Dermis blood vessel endothelial cell (primary cell): ENCODE results near the gene PCDH15. TPM values are rescaled to one million over a fixed set of nuclear protein-coding genes. Genes with fewer than 3 reads are reported as not detected.

Experiments
- DNase-seq: peaks from one replicate; pipeline ENCODE4 v3.0.0; 2010
- total RNA-seq: library from RNA; depleted of rRNA; stranded (reverse); fragments of >200 nt; gene quantifications from 2 replicates; pipeline ENCODE4 v1.2.3, GENCODE V29; 2014

PCDH15 gene
- total RNA-seq, 1 donor from 2014 or later = not detected

DNA sequence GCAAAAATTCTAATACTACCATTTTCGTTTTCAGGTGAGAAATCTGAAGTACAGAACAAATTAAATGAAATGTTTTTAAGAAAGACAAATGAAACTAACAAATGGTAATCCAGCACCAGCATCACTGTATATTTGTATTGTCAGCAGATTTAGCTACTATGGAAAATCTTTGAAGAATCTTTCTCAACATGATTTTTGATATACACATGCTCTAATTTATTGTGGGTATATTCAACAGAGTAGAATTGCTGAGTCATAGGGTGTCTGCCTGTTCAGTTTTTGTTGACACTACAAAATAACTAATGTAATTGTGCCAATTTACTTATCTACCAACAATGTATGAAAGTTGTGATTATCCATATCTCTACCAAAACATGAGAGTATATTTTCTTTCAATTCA is 437.6 kb downstream of the PCDH15 start:
- DNase-seq = no peak

DNA sequence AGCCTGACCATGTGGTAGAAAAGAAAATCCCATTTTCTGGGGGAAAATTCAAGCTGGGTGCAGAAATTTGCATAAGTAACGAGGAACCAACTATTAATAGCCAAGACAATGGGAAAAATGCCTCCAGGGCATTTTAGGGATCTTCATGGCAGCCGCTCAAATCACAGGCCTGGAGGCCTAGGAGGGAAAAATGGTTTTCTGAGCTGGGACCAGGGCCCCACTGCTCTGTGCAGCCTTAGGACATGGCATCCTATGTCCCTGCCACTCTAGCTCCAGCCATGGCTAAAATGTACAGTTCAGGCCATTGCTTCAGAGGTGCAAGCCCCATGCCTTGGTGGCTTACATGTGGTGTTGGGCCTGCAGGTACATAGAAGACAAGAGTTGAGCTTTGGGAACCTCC is 459.0 kb downstream of the PCDH15 start:
- no peak for DNase-seq

DNA sequence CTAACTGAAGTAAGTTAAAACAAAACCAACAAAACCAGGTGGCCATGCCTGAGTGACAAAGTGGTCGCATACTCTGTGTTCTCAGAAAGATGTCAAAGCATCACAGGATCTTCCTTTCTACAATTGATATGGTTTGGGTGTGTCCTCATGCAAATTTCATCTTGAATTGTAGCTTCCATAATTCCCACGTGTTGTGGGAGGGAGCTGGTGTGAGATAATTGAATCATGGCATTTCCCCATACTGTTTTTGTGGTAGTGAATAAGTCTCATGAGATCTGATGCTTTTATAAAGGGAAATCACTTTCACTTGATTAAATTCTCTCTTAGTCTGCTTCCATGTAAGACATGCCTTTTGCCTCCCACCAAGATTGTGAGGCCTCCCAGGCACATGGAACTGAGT is 465.7 kb downstream of the PCDH15 start:
- no peak for DNase-seq

DNA sequence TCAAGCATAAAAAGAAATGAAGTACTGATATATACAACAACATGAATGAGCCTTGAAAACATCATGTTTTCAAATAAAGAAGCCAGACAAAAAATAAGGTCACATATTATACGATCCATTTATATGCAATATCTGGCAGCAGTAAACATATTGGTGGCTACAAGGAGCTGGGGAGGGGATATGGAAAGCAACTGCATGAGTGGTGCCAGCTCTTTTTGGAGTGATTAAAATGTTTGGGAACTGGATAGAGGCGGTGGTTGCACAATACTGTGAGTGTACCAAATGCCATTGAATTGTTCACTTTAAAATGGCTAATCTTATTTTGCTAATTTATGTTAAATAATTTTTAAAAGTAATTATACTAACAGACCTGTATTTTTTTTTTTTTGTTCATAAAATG is 481.7 kb downstream of the PCDH15 start:
- DNase-seq = no peak

DNA sequence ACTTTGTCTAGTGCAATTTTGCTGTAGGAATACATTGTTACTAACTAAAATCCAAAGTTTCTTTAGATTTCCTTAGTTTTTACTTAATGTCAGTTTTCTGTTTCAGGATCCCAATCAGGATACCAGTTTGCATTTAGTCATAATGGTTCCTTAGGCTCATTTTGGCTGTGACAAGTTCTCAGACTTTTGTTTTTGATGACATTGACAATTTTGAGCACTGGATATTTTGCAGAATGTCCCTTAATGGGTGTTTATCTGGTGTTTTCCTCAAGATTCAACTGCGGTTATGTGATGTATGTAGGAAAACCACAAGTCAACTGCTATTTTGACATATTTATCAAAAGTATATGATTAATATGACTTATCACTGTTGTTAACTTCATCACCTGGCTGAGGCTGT is 482.6 kb downstream of the PCDH15 start:
- no peak for DNase-seq

DNA sequence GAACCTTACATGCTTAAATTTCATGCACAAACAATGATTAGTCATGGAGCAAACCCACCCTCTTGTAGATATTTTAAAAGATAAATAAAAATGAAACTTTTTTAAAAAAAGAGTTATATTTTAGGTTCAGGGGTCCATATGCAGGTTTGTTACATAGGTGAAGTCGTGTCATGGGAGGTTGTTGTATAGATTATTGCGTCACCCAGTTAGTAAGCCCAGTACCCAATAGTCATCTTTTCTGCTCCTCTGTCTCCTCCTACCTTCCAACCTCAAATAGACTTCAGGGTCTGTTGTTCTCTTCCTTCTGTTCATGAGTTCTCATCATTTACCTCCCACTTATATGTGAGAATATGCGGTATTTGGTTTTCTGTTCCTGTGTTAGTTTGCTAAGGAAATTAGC is 486.6 kb downstream of the PCDH15 start:
- no peak for DNase-seq

DNA sequence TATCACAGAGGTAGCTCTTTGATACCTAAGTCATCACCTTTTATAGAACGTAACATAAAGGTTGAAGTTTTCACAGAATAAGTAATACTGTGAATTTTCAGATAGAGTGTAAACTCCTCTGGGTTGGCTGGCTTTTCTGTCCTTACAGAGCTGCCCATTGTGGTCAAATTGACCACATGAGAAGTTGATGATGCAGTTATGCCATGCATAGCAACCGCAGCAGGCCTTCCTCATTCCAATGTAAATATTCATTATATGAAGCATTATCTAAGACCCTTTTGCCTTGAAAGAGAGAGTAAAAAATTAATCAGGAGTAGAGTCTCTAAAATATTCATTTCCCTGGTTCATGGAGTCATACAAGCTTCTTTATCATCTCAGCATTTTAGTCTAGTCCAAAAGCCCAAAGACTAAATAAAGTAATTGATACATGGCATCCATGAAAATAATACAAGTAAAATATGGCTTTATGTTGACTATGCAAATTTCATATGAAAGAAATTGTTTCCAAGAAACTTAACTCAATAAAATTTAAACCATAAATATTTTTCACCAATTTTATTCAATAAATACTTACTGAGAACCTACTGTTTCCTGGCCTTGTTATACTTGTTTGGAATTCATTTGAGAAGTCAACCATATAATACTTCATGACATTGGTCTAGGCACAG is 516.4 kb downstream of the PCDH15 start:
- no peak for DNase-seq

DNA sequence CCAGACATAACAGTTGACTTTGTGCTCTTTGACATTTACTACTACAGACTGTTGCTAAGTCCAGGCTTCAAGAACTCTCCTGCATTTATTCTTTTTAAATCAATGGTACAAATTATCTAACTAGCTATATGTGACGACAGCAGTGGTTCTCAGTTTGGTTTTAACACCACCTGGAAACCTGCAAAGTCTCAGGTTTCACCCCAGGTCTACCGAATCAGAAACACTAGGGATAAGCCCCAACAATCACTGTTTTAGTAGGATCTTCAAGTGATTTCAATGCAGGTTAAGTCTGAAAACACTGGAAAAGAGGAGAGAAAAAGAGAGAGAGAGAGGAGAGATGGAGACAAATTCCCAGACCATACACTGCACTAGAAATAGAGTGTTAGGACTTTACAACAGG is 519.0 kb downstream of the PCDH15 start:
- no peak for DNase-seq

DNA sequence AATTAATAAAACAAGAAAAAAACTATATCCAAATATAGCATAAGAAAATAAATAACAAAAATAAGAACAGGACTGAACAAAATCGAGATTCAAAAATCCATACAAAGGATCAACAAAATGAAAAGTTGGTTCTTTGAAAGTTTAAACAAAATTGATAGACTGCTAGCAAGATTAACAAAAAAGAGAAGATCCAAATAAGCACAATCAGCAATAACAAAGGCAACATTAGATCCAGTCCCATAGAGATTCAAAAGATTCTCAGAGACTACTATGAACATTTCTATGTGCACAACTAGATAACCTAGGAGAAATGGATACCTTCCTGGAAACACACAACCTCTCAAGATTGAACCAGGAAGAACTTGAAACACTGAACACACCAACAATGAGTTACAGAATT is 534.6 kb downstream of the PCDH15 start:
- DNase-seq = no peak

DNA sequence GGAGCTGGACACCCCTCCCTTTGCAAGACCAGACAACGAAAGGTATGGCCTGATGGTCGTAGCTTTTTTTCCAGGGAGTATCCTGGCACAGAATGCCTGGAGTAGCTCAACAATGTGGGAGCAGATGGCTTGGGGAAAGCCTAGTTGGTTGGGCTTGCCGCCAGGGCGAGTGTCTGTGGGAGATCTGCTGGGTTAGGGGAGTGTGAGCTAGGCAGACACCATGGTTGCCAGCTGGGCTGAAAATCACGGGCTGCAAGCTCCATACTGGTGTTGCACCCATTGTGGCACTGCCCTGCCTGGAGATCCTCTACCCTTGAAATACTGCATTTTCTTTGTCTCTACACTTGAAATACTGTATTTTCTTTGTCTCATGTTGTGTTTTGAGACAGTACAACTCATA is 538.3 kb downstream of the PCDH15 start:
- no peak for DNase-seq

DNA sequence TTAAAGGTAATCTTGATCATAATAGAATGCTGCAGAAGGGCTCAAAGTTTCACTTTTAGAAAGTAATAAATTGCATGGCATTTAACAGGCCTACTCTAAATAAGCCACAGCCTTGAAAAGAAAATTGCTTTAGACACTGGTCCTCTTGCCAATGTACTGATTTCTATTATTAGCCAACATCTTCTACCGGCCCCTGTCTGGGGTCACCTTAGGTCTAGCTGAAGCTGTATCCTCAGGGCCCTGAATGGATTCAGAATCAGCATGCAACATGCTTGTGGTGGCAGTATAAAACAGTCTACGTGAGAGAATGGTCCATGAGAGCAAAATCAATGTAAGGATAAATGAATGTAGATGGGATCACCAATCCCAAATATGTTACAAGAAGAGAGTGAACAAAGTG is 541.9 kb downstream of the PCDH15 start:
- DNase-seq = no peak

DNA sequence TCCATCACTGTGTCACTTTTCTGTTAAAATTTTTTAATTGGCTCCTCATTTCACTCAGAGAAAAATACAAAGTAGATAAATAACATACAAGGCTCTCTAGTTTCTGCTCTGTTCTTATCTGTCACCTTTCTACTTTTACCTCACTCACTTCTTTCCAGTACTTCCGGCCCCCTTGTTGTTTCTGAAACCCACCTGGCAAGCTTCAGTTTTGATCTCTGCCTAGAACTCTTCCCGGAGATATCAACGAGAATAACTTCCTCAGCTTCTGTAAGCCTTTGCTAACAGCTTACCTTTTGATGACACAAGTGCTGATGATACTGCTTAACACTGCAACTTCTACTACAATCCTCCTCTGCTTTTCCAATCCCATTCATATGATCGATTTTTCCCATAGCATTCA is 566.2 kb downstream of the PCDH15 start:
- no peak for DNase-seq

DNA sequence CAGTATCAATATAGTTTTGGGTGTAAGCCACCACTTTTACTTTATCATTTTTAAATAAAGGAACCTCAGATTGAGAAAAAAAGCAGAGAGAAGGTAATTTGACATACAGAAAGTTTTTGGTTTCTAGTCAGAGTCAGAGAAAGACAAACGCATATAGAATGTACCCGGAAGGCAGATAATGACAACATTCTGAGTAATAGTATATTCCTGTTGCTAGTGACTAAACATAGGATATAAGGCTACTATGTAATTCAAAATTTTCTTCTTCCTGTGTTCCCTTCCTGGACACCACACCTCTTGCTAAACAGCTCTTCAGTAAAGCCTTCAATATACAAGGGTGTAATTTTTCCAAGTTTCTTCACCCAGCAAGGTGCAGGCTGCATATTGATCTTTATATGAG is 597.6 kb downstream of the PCDH15 start:
- DNase-seq = no peak

DNA sequence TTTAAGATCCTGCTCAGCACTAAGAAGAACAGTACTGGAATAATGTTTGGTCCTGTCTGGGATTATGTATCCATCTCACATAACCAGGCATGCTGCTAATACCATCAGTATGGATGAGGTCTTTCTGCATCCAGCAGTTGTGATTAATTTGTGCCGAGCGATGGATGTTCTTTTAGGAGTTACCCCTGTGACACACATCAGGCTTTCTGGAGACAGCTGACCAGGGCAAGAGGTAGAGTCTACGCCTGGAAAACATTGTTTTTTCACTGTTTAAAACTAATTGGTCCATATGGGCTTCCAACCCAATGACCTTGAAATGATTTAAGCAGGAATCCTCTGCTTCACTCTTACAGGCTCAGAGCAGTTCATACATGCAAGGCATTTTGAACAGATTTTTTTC is 603.0 kb downstream of the PCDH15 start:
- DNase-seq = no peak

DNA sequence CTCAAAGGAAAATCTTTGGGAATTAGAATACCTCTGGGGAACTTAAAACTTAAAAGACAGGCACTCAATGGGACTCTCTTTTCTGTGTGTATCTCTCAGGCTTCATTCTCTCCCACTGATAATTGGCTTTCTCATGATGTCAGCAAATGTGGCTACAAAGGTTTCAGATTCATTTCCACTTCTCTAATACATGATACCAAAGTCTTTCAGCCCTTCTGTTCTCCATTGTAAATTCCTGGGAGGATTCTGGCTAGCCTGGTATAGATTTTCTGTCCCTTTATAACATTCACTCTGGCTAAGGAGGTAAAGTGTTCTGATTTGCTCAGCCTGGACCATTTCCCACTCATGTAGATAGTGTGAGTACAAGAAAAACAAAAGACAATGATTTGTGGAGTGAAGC is 606.2 kb downstream of the PCDH15 start:
- DNase-seq = no peak

DNA sequence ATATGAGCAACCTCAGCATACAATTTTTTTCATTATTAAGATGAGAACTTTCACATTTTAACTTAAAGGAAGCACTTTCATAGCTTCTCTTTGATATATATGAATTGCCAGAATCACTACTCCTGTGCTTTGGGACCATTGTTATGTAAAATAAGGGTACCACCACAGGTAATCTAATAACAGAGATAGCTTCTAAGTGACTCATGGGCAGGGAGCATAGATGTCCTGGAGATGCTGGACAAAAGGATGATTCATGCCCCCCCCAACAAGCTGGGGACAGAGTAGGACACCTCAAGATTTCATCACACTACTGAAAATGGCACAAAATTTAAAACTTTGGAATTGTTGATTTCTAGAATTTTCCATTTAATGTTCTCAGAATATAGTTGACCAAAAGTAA is 641.1 kb downstream of the PCDH15 start:
- no peak for DNase-seq

DNA sequence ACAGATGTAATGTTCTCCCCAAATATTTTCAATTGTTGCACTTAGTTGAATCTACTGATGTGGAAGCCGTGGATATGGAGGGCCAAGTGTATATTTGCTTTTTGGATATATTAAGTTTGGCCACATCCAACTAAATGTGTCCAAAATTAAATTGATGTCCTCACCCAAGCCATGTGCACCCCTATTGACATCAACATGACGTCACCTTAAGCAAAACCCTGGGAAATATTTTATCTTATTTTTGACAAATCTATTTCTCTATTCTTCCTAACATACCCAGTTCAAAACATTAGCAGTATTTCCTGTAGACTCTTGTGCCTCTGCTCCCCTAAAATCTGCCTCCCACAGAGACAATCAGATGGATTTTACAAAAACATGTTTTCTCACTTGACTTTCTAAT is 652.5 kb downstream of the PCDH15 start:
- no peak for DNase-seq

DNA sequence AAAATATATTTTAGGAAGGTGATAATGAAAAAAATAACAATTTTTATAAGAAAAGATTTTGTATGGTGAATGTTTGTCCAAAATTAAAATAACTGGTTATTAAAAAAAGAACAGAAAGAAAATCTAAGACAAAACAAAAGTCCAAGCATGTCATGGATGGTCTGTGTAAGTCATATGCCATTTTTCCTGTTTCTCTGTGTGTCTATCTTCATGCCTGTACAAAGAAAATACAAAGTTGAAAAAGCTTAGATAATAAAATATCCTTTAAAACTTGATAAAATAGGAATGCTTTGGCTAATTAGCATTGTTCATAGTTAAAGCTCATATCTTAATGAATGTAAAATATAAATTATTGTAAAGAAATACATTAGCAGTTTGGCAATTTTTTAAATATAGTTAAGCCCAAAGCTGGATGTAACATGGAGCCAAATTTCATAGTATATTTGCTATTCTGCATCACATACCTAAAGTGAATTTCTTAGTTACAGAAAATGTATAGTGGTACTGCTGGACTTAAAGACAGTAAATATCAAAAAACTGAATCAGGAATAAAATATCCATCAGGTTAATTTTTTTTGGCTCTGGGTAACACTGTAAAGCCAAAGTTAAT is 661.1 kb downstream of the PCDH15 start:
- no peak for DNase-seq

DNA sequence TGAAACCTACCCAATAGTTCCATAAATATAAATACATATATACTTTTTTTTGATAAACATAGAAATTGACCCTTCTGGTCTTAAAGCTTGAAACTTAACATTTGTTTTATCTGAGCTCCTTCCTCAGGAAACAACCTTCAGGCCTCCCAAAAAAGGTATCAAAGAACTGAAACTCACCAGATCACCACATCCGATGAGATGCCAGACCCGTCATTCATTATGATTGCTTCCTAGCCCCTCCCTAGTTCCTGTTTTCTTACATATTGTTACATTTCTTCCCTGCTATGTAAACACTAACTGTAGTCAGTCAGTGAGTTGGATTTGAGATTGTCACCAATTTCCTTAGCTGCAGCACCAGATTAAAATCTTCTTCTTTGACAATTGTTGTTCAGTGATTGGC is 663.6 kb downstream of the PCDH15 start:
- DNase-seq = no peak

DNA sequence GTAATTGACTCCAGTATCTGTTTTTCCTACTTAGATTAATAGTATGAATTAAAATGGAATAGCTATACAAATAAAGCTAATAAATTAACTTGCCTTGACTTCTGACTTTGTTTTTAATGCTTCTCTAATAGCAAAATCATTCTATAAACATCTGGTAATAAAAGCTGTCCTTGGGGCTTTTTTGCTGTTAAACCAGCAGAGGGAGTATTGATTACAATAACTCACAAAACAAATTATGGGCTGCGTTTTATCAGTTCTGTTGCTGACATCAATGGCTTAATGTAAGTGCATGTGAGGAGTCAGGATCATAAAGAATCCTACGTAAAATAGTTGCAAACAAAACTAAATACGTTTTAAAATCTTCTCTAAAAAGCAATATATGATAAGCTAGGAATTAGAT is 667.8 kb downstream of the PCDH15 start:
- no peak for DNase-seq

DNA sequence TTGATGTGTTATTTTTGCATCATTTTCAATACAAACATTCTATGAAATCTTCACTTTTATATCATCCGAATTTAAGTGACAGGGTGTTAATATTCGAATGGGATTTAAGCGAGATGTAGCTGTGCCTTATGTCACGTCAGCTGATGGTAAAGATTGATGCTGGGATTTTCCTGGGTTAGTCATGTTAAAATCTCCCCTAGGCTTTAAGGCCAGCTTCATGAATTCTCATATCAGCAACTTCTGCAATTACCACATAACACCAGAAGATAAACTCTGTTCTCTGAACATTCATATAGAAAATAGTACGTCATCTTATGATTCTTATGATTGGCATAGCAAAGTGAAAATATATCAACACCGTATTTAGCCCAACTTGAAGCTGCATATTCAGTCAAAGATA is 669.2 kb downstream of the PCDH15 start:
- DNase-seq = no peak

DNA sequence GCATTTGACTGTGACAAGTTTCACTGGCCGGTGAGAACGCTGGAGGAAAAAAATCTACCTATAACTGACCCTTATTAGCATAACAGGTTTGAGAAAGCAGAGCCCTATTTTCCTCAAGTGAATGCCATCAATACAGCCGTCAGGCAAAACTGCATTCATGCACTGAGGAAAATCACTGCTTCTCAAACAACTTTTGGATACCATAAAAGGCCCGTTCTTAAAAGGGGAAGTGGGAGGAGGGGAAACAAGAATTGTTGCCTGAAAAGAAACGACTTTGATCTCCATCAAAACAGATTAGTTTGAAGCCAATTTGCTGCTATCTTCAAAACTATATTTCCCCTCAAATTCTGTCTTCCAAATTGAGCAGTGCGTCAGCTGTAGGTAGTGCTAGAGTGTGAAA is 670.6 kb downstream of the PCDH15 start:
- DNase-seq = no peak

DNA sequence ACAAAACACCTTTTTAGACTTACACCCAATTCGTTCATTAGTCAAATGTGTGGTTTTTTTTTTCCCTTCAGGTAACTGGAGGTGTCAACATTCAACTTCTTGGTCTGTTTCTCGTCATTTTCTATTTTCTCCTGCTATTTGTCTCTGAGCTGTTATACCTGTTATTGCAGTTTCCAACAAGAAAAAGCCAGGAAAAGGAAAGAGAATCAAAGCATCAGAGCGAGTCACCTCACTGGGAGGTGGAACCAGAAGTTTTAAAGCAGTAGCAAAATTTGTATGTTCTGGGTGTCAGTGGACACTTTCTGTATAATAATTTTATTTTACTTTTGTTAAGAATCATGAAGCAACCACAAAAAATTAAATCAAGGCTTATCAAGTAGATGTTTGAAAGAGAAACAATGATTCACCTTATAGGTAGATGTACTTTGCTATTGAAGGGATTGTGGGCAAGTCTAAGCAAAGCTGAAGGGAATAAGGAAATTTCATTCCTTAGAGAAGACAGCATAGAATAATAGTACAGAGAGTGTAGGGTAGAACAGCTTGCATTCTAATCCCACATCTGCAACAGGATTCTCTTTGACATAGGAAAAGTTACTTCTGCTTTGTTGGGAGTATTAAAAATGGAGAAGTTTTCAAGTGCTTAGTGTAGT is 675.8 kb downstream of the PCDH15 start:
- no peak for DNase-seq

DNA sequence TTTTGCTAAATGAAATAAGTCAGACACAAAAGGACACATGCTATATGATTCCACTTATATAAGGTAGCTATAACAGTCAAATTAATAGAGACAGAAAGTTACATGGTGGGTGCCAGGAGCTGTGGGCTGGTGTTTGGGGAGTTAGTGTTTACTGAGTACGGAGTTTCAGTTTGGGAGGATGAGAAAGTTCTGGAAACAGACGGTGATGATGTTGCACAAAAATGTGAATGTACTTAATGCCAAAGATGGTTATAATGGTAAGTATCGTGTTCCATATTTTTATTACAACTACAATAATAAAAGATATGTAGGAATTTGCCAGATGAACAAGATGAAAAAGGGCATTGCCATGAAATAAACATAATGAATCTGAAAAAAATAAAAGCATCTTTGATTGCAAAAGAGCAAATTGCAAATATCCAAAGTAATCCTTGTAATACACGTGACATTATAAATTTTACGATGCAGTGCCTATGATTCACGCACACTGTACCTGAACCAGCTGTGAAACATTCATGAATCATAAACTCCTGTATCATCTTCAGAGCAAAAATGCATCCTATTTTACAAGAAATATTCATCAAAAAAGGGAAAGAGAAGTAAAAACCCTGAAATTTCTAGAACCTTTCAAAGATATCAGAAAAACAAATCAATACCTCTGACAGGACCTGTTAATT is 676.7 kb downstream of the PCDH15 start:
- no peak for DNase-seq
